Panc1 (cell line): Measurements from ENCODE around the gene EEF1AKMT2. TPM values are rescaled to one million over a fixed set of nuclear protein-coding genes. Genes with fewer than 3 reads are reported as not detected.

ENCODE experiments used
- ATAC-seq: fragments of 200-7000 bp; cut with Tn5 transposase; 2 replicates; pipeline ENCODE4 v1.9.1; 2020; ENCODE audit warnings: mild to moderate bottlenecking, moderate library complexity
- BruUV-seq: library from RNA; stranded (reverse); fragments of 400-500 nt; replicated peaks from 2 replicates; lab custom pipeline; 2021; lab: Mats Ljungman, UMichigan
- CTCF ChIA-PET: fragments of 300-600 bp; sonication (Branson Sonifier 250); formaldehyde crosslinking; loops from one replicate; lab custom pipeline; 2022; ENCODE audit warnings: antibody characterized with exemption; lab: Charles Lee
- POLR2A ChIA-PET: fragments of 300-600 bp; sonication (Branson Sonifier 250); formaldehyde crosslinking; loops from one replicate; lab custom pipeline; 2022; ENCODE audit warnings: antibody characterized with exemption; lab: Charles Lee
- DNase-seq: peaks from one replicate; pipeline ENCODE4 v3.0.0-alpha.2; 2010; ENCODE audit warnings: low read depth, low spot score
- H3K27ac ChIP-seq: 2 replicates; pipeline ENCODE4 v1.5.1; 2011; ENCODE audit warnings: mild to moderate bottlenecking, low read length, inconsistent platforms
- H3K27me3 ChIP-seq: fragments of 200-500 bp; sonication (Bioruptor generic); 2 replicates; pipeline ENCODE4 v1.6.0; 2014; ENCODE audit warnings: low read length, inconsistent platforms; ENCODE audit not compliant: control insufficient read depth, insufficient read depth
- H3K36me3 ChIP-seq: fragments of 200-500 bp; sonication (Bioruptor generic); 2 replicates; pipeline ENCODE4 v1.5.1; 2014; ENCODE audit warnings: inconsistent platforms, mild to moderate bottlenecking, low read length, moderate library complexity; ENCODE audit not compliant: control insufficient read depth, insufficient read depth
- H3K4me1 ChIP-seq: 2 replicates; pipeline ENCODE4 v1.5.1; 2011; ENCODE audit warnings: inconsistent platforms, mild to moderate bottlenecking, low read length, moderate library complexity; ENCODE audit not compliant: control insufficient read depth, insufficient read depth
- H3K4me3 ChIP-seq, 2 experiments: 2 replicates each; pipeline ENCODE4 v1.5.1; 2011 to 2012; ENCODE audit warnings: low read depth in 2 of 2, low read length in 2 of 2, mild to moderate bottlenecking in 2 of 2, inconsistent platforms in 1 of 2, moderate library complexity in 1 of 2
- H3K9me3 ChIP-seq: fragments of 200-500 bp; sonication (Bioruptor generic); 2 replicates; pipeline ENCODE4 v1.5.1; 2014; ENCODE audit warnings: low read depth, mild to moderate bottlenecking, inconsistent platforms, low read length, moderate library complexity; ENCODE audit not compliant: control insufficient read depth, insufficient read depth
- POLR2AphosphoS5 ChIP-seq: IDR thresholded peaks from 2 replicates; pipeline ENCODE4 v1.6.1; 2012; ENCODE audit warnings: mild to moderate bottlenecking, low read depth, low read length, moderate library complexity
- SIN3A ChIP-seq: IDR thresholded peaks from 2 replicates; pipeline ENCODE4 v1.6.1; 2012; ENCODE audit warnings: low read depth, mild to moderate bottlenecking, low read length, moderate library complexity, borderline replicate concordance; ENCODE audit not compliant: insufficient read depth
- TCF7L2 ChIP-seq: IDR thresholded peaks from 2 replicates; pipeline ENCODE4 v1.6.1; 2011; ENCODE audit warnings: mild to moderate bottlenecking, low read depth, low read length, inconsistent platforms
- in situ Hi-C: cut with HindIII; loops from 2 replicates; pipeline ENCODE4 v1.10.0; 2016; ENCODE audit warnings: low sequenced_read_pairs, low pct_unique_long_range_greater_than_20kb
- intact Hi-C: fragments of 100-400 bp; cut with micrococcal nuclease; formaldehyde crosslinking; loops from one replicate; pipeline ENCODE4 v1.10.0; 2022; ENCODE audit not compliant: unreplicated experiment
- total RNA-seq: library from RNA; stranded (reverse); gene quantifications from one replicate; pipeline ENCODE4 v1.2.1, GENCODE V29; 2021; ENCODE audit not compliant: unreplicated experiment
- TF ChIP-seq, protein P1 (sequence below), 2 experiments: IDR thresholded peaks; 2 replicates each; pipeline ENCODE4 v1.6.1; 2011 to 2012; ENCODE audit warnings: low read depth in 2 of 2, control low read depth in 1 of 2, low read length in 1 of 2, mild to moderate bottlenecking in 1 of 2, moderate library complexity in 1 of 2; ENCODE audit not compliant: insufficient read depth in 1 of 2
- TF ChIP-seq, protein P2 (sequence below): fragments of 450-650 bp; IDR thresholded peaks from 2 replicates; pipeline ENCODE4 v1.5.1; 2017; ENCODE audit warnings: mild to moderate bottlenecking

Gene EEF1AKMT2
- total RNA-seq, 1 experiment from 2014 or later, result 39.2 TPM

DNA sequence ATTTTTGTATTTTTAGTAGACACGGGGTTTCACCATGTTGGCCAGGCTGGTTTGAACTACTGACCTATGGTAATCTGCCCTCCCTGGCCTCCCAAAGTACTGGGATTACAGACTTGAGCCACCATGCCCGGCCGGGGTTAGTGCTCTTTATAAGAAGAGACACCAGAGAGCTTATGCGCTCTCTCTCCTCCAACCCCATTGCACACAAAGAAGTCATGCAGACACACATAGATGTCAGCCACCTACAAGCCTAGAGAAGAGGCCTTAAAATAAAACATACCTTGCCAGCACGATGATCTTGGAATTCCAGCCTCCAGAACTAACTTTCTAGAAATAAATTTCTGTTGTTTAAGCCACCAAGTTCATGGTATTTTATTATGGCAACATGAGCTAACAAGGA lies 37.5 kb downstream of the EEF1AKMT2 start:
- Histone ChIP-seq H3K4me1 (no peaks in the 10 kb centered on the region), H3K4me3 (no peak overlapping the region), H3K36me3 (peaks cover 35% of the 10 kb centered on the region), H3K27ac (no peak overlapping the region), H3K9me3 (no peaks in the 10 kb centered on the region), H3K27me3 (no peaks in the 10 kb centered on the region)
- TF ChIP-seq, protein P1, sequence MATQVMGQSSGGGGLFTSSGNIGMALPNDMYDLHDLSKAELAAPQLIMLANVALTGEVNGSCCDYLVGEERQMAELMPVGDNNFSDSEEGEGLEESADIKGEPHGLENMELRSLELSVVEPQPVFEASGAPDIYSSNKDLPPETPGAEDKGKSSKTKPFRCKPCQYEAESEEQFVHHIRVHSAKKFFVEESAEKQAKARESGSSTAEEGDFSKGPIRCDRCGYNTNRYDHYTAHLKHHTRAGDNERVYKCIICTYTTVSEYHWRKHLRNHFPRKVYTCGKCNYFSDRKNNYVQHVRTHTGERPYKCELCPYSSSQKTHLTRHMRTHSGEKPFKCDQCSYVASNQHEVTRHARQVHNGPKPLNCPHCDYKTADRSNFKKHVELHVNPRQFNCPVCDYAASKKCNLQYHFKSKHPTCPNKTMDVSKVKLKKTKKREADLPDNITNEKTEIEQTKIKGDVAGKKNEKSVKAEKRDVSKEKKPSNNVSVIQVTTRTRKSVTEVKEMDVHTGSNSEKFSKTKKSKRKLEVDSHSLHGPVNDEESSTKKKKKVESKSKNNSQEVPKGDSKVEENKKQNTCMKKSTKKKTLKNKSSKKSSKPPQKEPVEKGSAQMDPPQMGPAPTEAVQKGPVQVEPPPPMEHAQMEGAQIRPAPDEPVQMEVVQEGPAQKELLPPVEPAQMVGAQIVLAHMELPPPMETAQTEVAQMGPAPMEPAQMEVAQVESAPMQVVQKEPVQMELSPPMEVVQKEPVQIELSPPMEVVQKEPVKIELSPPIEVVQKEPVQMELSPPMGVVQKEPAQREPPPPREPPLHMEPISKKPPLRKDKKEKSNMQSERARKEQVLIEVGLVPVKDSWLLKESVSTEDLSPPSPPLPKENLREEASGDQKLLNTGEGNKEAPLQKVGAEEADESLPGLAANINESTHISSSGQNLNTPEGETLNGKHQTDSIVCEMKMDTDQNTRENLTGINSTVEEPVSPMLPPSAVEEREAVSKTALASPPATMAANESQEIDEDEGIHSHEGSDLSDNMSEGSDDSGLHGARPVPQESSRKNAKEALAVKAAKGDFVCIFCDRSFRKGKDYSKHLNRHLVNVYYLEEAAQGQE (IDR thresholded peaks at IDR 0.05; ENCODE audit: insufficient read depth in 1 of 2, low read depth in 2 of 2, low read length in 1 of 2), result no peak
- TF ChIP-seq, protein P2, sequence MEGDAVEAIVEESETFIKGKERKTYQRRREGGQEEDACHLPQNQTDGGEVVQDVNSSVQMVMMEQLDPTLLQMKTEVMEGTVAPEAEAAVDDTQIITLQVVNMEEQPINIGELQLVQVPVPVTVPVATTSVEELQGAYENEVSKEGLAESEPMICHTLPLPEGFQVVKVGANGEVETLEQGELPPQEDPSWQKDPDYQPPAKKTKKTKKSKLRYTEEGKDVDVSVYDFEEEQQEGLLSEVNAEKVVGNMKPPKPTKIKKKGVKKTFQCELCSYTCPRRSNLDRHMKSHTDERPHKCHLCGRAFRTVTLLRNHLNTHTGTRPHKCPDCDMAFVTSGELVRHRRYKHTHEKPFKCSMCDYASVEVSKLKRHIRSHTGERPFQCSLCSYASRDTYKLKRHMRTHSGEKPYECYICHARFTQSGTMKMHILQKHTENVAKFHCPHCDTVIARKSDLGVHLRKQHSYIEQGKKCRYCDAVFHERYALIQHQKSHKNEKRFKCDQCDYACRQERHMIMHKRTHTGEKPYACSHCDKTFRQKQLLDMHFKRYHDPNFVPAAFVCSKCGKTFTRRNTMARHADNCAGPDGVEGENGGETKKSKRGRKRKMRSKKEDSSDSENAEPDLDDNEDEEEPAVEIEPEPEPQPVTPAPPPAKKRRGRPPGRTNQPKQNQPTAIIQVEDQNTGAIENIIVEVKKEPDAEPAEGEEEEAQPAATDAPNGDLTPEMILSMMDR, result no peak
- TF ChIP-seq POLR2AphosphoS5 (no peak), SIN3A (no peak), TCF7L2 (no peak)
- POLR2A ChIA-PET, result no interaction called here
- DNase-seq (no peak), ATAC-seq (no peak)
- in situ Hi-C loops, result no loop called here
- intact Hi-C loops, result no loop called here
- BruUV-seq, result no TSS peak
- CTCF ChIA-PET, result no interaction called here

DNA sequence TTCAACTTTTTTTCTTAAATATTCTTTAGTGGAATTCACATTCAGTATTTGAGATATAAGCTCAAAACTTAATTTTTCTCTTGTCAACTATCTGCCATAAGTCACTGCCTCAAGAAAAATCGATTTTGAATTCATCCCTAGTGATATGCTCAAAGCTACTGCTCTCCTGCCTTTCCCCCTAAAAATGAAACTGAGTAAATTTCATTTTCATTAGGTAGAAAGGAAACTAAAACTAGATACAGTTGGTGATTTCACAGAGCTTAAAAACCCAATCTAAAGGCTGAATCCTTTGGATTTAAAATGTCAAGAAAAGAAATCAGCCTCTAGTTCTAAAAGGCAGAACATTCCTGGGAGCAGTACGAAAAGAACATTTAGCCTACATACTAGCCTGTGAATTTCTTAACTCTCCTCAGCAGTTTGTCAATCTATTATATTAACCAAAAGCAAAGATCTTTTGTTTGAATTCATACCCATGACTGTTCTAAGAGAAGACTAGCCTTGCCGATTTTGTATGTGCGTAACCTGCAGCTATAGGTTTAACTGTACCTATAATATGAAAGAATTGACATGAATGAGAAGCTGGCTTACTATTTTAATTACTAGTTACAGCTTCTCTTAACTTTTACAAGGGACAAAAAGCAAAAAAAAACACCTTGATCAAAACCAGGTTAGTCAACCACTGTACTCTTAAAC lies 42.6 kb downstream of the EEF1AKMT2 start:
- ATAC-seq, result no peak
- TF ChIP-seq, protein P2, result no peak
- TF ChIP-seq POLR2AphosphoS5 (no peak), SIN3A (no peak), TCF7L2 (no peak)
- TF ChIP-seq, protein P1 (IDR thresholded peaks at IDR 0.05; ENCODE audit: insufficient read depth in 1 of 2, low read depth in 2 of 2, low read length in 1 of 2), result no peak
- Histone ChIP-seq H3K9me3 (no peaks in the 10 kb centered on the region), H3K4me3 (no peak overlapping the region), H3K27ac (no peak overlapping the region), H3K27me3 (no peaks in the 10 kb centered on the region), H3K4me1 (peaks cover 14% of the 10 kb centered on the region), H3K36me3 (peaks cover 15% of the 10 kb centered on the region; the same call in 1 of the 2 replicates)
- in situ Hi-C loops, result no loop called here
- POLR2A ChIA-PET, result interaction anchor here (0.6 to 1.3 kb wide), 2 partner anchors 11 to 28 kb away, joined by 3 read pairs; no protein-coding TSS in a partner anchor
- CTCF ChIA-PET, result no interaction called here
- no TSS peak for BruUV-seq
- DNase-seq, result no peak
- intact Hi-C loops, result no loop called here
